H1 (cell line): ENCODE data around the gene RNFT2. TPM values are rescaled to one million over a fixed set of nuclear protein-coding genes. Genes with fewer than 3 reads are reported as not detected.

ENCODE experiments used
- CTCF ChIA-PET: fragments of 300-600 bp; sonication (Branson Sonifier 250); formaldehyde crosslinking; loops from one replicate; lab custom pipeline; 2021; ENCODE audit not compliant: partially characterized antibody; lab: Charles Lee
- POLR2A ChIA-PET: fragments of 300-600 bp; sonication (Branson Sonifier 250); formaldehyde crosslinking; loops from one replicate; lab custom pipeline; 2021; ENCODE audit warnings: inconsistent platforms; ENCODE audit not compliant: partially characterized antibody; lab: Charles Lee
- DNase-seq, 2 experiments: peaks; one replicate each; pipeline versions ENCODE4 v3.0.0 to v3.0.0-alpha.2; 2010 to 2022; ENCODE audit warnings: low spot score in 2 of 2, low read depth in 1 of 2, mixed read lengths in 1 of 2
- FAIRE-seq: peaks from 2 replicates; lab custom pipeline; 2011; peaks lifted over from hg19 to GRCh38; lab: Jason Lieb, UNC
- H2AFZ ChIP-seq: 2 replicates; pipeline ENCODE4 v1.8.1; 2012; ENCODE audit warnings: low read length, inconsistent platforms
- H2AK5ac ChIP-seq: 2 replicates; pipeline ENCODE4 v1.6.1; 2013; ENCODE audit warnings: low read depth, low read length
- H2BK120ac ChIP-seq: replicated peaks from 2 replicates; pipeline ENCODE3; 2013; ENCODE audit warnings: low read depth, low read length, inconsistent platforms
- H2BK12ac ChIP-seq: 2 replicates; pipeline ENCODE4 v1.6.1; 2013; ENCODE audit warnings: low read depth, low read length
- H2BK15ac ChIP-seq: 2 replicates; pipeline ENCODE4 v1.6.1; 2013; ENCODE audit warnings: low read length
- H2BK20ac ChIP-seq: 2 replicates; pipeline ENCODE4 v1.6.1; 2013; ENCODE audit warnings: low read length
- H2BK5ac ChIP-seq: 2 replicates; pipeline ENCODE4 v1.6.1; 2013; ENCODE audit warnings: low read depth, low read length
- H3K14ac ChIP-seq: 2 replicates; pipeline ENCODE4 v1.6.1; 2013; ENCODE audit warnings: inconsistent platforms; ENCODE audit not compliant: insufficient read length
- H3K18ac ChIP-seq: 2 replicates; pipeline ENCODE4 v1.6.1; 2013; ENCODE audit warnings: low read length; ENCODE audit errors: extremely low read depth
- H3K23ac ChIP-seq: 2 replicates; pipeline ENCODE4 v1.6.1; 2013; ENCODE audit warnings: inconsistent platforms; ENCODE audit not compliant: insufficient read length
- H3K23me2 ChIP-seq: 2 replicates; pipeline ENCODE4 v1.6.1; 2013; ENCODE audit warnings: low read depth, low read length
- H3K27ac ChIP-seq: 2 replicates; pipeline ENCODE4 v1.6.1; 2011; ENCODE audit warnings: low read depth, low read length, inconsistent platforms
- H3K27me3 ChIP-seq, 4 experiments: replicated peaks in 1 of 4; 1 replicate in 1 of 4; 2 replicates in 3 of 4; pipeline versions ENCODE4 v1.6.1 to v1.8.1; 2011 to 2013; ENCODE audit warnings: low read length in 3 of 4, mild to moderate bottlenecking in 3 of 4, inconsistent platforms in 2 of 4, mixed read lengths in 2 of 4, moderate library complexity in 1 of 4; ENCODE audit not compliant: control insufficient read depth in 3 of 4, insufficient read depth in 3 of 4; ENCODE audit errors: extremely low read depth in 1 of 4
- H3K36me3 ChIP-seq, 4 experiments: 2 replicates each; pipeline versions ENCODE4 v1.6.1 to v1.8.1; 2011 to 2013; ENCODE audit warnings: mild to moderate bottlenecking in 4 of 4, low read length in 3 of 4, moderate library complexity in 2 of 4, control low read depth in 1 of 4, inconsistent platforms in 1 of 4; ENCODE audit not compliant: insufficient read depth in 4 of 4, control insufficient read depth in 2 of 4
- H3K4ac ChIP-seq: replicated peaks from 2 replicates; pipeline ENCODE3; 2013; ENCODE audit warnings: low read length, low read depth, mixed read lengths, inconsistent platforms; ENCODE audit not compliant: insufficient read length
- H3K4me1 ChIP-seq, 4 experiments: replicated peaks in 1 of 4; 1 replicate in 1 of 4; 2 replicates in 3 of 4; pipeline versions ENCODE4 v1.6.1 to v1.8.1; 2011 to 2013; ENCODE audit warnings: low read length in 3 of 4, inconsistent platforms in 2 of 4, mixed read lengths in 1 of 4; ENCODE audit not compliant: insufficient read depth in 4 of 4, control insufficient read depth in 3 of 4
- H3K4me2 ChIP-seq, 2 experiments: 2 replicates each; pipeline versions ENCODE4 v1.6.1 to v1.8.1; 2011 to 2013; ENCODE audit warnings: low read depth in 2 of 2, low read length in 2 of 2, control low read depth in 1 of 2, inconsistent platforms in 1 of 2, mild to moderate bottlenecking in 1 of 2; ENCODE audit not compliant: insufficient read depth in 1 of 2
- H3K4me3 ChIP-seq, 4 experiments: fragments of 200-600, 300-600 bp in 1 of 4; sonication (generic), shearing (Covaris generic), sonication (Bioruptor Twin) in 1 of 4; 2 replicates each; pipeline versions ENCODE4 v1.5.1 to v1.8.1; 2011 to 2016; ENCODE audit warnings: low read length in 4 of 4, low read depth in 3 of 4, control low read depth in 2 of 4, inconsistent platforms in 2 of 4, mild to moderate bottlenecking in 2 of 4, mixed read lengths in 1 of 4, moderate library complexity in 1 of 4; ENCODE audit not compliant: insufficient read depth in 2 of 4; ENCODE audit errors: extremely low read depth in 1 of 4
- H3K56ac ChIP-seq: replicated peaks from 2 replicates; pipeline ENCODE3; 2013; ENCODE audit warnings: low read depth, mild to moderate bottlenecking, mixed read lengths, low read length, inconsistent platforms; ENCODE audit not compliant: insufficient read length
- H3K79me1 ChIP-seq: 2 replicates; pipeline ENCODE4 v1.6.1; 2013; ENCODE audit warnings: low read depth, low read length, control low read depth
- H3K79me2 ChIP-seq, 2 experiments: 2 replicates each; pipeline versions ENCODE4 v1.6.1 to v1.8.1; 2012 to 2013; ENCODE audit warnings: low read length in 2 of 2, mild to moderate bottlenecking in 2 of 2, inconsistent platforms in 1 of 2; ENCODE audit not compliant: insufficient read depth in 2 of 2, control insufficient read depth in 1 of 2
- H3K9ac ChIP-seq, 4 experiments: replicated peaks in 1 of 4; 1 replicate in 1 of 4; 2 replicates in 3 of 4; pipeline versions ENCODE4 v1.6.1 to v1.8.1; 2011 to 2013; ENCODE audit warnings: low read depth in 3 of 4, low read length in 3 of 4, control low read depth in 2 of 4, mild to moderate bottlenecking in 2 of 4, moderate library complexity in 2 of 4, inconsistent platforms in 1 of 4; ENCODE audit errors: extremely low read depth in 1 of 4
- H3K9me3 ChIP-seq, 2 experiments: 2 replicates each; pipeline versions ENCODE4 v1.6.1 to v1.8.1; 2012 to 2013; ENCODE audit warnings: mild to moderate bottlenecking in 2 of 2, moderate library complexity in 2 of 2, control low read depth in 1 of 2, inconsistent platforms in 1 of 2, low read depth in 1 of 2, low read length in 1 of 2, mixed read lengths in 1 of 2; ENCODE audit not compliant: insufficient read depth in 2 of 2
- H4K20me1 ChIP-seq, 2 experiments: replicated peaks in 1 of 2; 2 replicates each; pipeline versions ENCODE3 to v1.8.1; 2011 to 2013; ENCODE audit warnings: inconsistent platforms in 2 of 2, low read length in 2 of 2, mild to moderate bottlenecking in 1 of 2; ENCODE audit not compliant: insufficient read depth in 2 of 2, control insufficient read depth in 1 of 2
- H4K5ac ChIP-seq: 2 replicates; pipeline ENCODE4 v1.6.1; 2013; ENCODE audit warnings: low read length, low read depth, mixed read lengths, inconsistent platforms; ENCODE audit not compliant: insufficient read length
- H4K8ac ChIP-seq: 2 replicates; pipeline ENCODE4 v1.8.0; 2013; ENCODE audit warnings: mild to moderate bottlenecking, moderate library complexity, low read length, inconsistent platforms; ENCODE audit not compliant: insufficient read depth; ENCODE audit errors: extremely low read depth
- H4K91ac ChIP-seq: replicated peaks from 2 replicates; pipeline ENCODE3; 2013; ENCODE audit warnings: low read length, mixed read lengths, inconsistent platforms; ENCODE audit not compliant: insufficient read length
- KDM4A ChIP-seq: IDR thresholded peaks from one replicate; pipeline ENCODE4 v1.7.1; 2012; ENCODE audit warnings: low read depth, mild to moderate bottlenecking, moderate library complexity, low read length, inconsistent platforms; ENCODE audit not compliant: severe bottlenecking
- WGBS, 2 experiments: shearing (Covaris generic) in 1 of 2; methylation state at CpG; one replicate each; pipeline versions ENCODE4 v1.1.6 to v1.1.7; 2013 to 2015; ENCODE audit warnings: low lambda C conversion rate in 2 of 2, mixed read lengths in 2 of 2, inconsistent platforms in 1 of 2, low coverage in 1 of 2, missing lambda C conversion rate in 1 of 2; ENCODE audit not compliant: insufficient replicate concordance in 2 of 2, insufficient coverage in 1 of 2, insufficient read length in 1 of 2; ENCODE audit errors: extremely low coverage in 1 of 2, missing lambda C conversion rate in 1 of 2; 5-methylcytosine and 5-hydroxymethylcytosine counted together
- polyA plus RNA-seq, 7 experiments: library from polyadenylated mRNA; depleted of rRNA in 3 of 7; stranded (reverse) in 5 of 7; unstranded in 2 of 7; fragments of >200 nt in 5 of 7; fragments of 200-250 nt in 2 of 7; gene quantifications; 1 replicate in 5 of 7; 2 replicates in 1 of 7; 4 replicates in 1 of 7; pipeline versions ENCODE4 v1.2.1 to v1.2.3, GENCODE V29; 2011 to 2013; ENCODE audit warnings: missing spikeins in 2 of 7, mixed read lengths in 2 of 7
- total RNA-seq: library from RNA; stranded (reverse); fragmentation: NEBNext Ultra II Directional; extraction: Animal tissue kit (Norgen Biotek cat#: 25700); gene quantifications from 2 replicates; pipeline ENCODE4 v1.2.1, GENCODE V29; 2021

RNFT2 gene
- total and polyA plus RNA-seq, 2 of the 8 experiments (the other 6 are each of a cell fraction or from before 2014, with no cell fraction given) = 14.2 to 33.1 TPM

GRCh38 chr12:116718655-116719454, 19.3 kb upstream of the RNFT2 start:
- FAIRE-seq = no peak
- Histone ChIP-seq H3K9ac (no peak overlapping the region), H3K4me1 (peaks cover 0 to 8% (median 1%) of the 10 kb centered on the region in 4 experiments; a peak in 2 of 7 replicates), H3K27ac (no peak overlapping the region), H2BK120ac (no peak overlapping the region), H3K14ac (no peak overlapping the region), H3K79me1 (no peaks in the 10 kb centered on the region), H4K20me1 (peaks cover 7% of the 10 kb centered on the region in 2 experiments), H3K27me3 (no peaks in the 10 kb centered on the region), H3K9me3 (no peaks in the 10 kb centered on the region), H3K79me2 (0 out of 4 replicates have a peak, but pooled peaks cover 0 to 2% of the 10 kb centered on the region in 2 experiments), H2AK5ac (no peak overlapping the region), H2BK5ac (no peak overlapping the region; the same call in 1 of the 2 replicates), H3K4ac (no peak overlapping the region), H3K36me3 (peaks cover 7 to 45% (median 8%) of the 10 kb centered on the region in 4 experiments; a peak in 7 of 8 replicates), H2BK20ac (no peak overlapping the region), H3K56ac (no peak overlapping the region), H4K5ac (no peak overlapping the region), H3K4me3 (no peak overlapping the region), H3K23ac (no peak overlapping the region), H2AFZ (no peak overlapping the region), H2BK12ac (no peak overlapping the region), H4K91ac (no peak overlapping the region), H4K8ac (no peak overlapping the region), H3K18ac (no peak overlapping the region), H3K23me2 (no peaks in the 10 kb centered on the region), H3K4me2 (no peak overlapping the region), H2BK15ac (no peak overlapping the region)
- WGBS, 2 experiments = 84% methylated on average over 10 of the region's 10 CpGs; no CpG with 5 or more reads in 1 of the 2 experiments
- ChIA-PET POLR2A (interaction anchor here (1.3 to 2.0 kb wide), 2 partner anchors 10 to 19 kb away, joined by 4 to 9 read pairs; partner anchors contain the start of genes RNFT2 and SPRING1), CTCF (interaction anchor here (1.2 to 3.9 kb wide), 3 partner anchors 10 to 21 kb away, joined by 4 to 15 read pairs (median 8); no protein-coding TSS in a partner anchor)
- DNase-seq = no peak
- no peak for TF ChIP-seq KDM4A
